Activated CD8-positive, alpha-beta memory T cell treated with anti-CD3 and anti-CD28 coated beads for 36 hours (primary cell): ENCODE data around the gene CAPZB. TPM values are rescaled to one million over a fixed set of nuclear protein-coding genes. Genes with fewer than 3 reads are reported as not detected.

Experiments used
- CTCF ChIA-PET: fragments of 350-600 bp; sonication (Branson Sonifier 250); formaldehyde crosslinking; loops from one replicate; lab custom pipeline; 2021; ENCODE audit warnings: antibody characterized with exemption; lab: Charles Lee
- POLR2A ChIA-PET: fragments of 350-600 bp; sonication (Branson Sonifier 250); formaldehyde crosslinking; loops from one replicate; lab custom pipeline; 2021; ENCODE audit warnings: antibody characterized with exemption; lab: Charles Lee
- total RNA-seq, 2 experiments: library from RNA; stranded (reverse); gene quantifications; one replicate each; pipeline ENCODE4 v1.2.3, GENCODE V29; 2021

Gene CAPZB
- total RNA-seq, 2 experiments from 2014 or later = 292 to 298 TPM

DNA sequence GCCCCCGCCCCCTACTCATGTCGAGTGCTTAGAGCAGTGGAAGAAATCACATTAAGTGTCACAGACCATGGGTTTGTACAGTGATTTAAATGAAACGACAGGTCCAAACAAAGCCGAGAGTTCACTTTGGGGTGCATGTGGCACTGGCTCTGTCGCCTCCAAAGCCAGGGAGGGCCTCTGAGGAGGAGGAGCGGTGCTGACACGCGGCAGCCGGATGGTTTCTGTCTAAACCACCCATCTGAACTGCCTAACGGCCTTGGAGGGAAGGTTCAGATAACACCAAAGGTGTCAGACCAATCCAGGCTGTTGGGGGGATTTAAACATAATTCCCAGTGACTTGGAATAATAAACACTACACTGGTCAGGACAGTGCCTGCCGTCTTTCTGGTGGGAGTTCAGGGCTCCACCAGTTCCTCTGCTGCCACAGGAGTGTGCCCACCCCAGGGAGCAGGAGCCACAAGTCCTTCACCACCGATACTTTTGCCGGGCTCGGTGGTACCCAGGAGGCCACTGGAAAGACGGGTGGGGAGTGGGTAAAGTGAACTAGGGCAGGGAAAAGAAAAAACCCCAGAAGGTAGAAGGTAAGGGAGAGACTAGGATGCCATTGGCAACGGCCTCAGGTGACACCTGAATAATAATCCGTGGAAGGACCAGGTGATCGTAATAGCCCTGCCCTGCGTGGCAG, 95.0 kb downstream of the CAPZB start:
- CTCF ChIA-PET = interaction anchor here (0.5 to 2.5 kb wide), 12 partner anchors 10 to 261 kb away, joined by 3 to 9 read pairs (median 4); a partner anchor contains a TSS
- POLR2A ChIA-PET = interaction anchor here (0.8 kb wide), 1 partner anchor 78 kb away, joined by 4 read pairs; no protein-coding TSS in a partner anchor

DNA sequence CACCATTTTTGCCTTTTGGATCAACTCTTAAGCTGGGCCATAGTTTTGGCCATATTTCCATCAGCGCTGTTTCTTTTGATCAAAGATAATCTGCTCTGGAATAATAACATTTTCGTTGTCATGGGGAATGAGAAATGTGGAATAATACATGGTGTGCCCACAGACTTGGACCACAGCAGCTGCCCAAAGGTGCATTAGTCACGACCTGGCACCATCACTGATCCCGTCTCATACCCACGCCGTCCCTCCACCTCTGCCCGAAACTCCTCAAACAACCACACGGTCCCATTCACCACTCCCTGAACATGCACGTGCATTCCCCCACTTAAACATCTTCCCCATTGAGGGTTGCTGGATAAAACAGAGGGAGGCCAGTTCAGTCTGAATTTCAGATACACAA, 96.4 kb downstream of the CAPZB start:
- CTCF ChIA-PET = interaction anchor here (1.0 to 1.4 kb wide), 2 partner anchors 18 to 60 kb away, joined by 3 read pairs; no protein-coding TSS in a partner anchor

DNA sequence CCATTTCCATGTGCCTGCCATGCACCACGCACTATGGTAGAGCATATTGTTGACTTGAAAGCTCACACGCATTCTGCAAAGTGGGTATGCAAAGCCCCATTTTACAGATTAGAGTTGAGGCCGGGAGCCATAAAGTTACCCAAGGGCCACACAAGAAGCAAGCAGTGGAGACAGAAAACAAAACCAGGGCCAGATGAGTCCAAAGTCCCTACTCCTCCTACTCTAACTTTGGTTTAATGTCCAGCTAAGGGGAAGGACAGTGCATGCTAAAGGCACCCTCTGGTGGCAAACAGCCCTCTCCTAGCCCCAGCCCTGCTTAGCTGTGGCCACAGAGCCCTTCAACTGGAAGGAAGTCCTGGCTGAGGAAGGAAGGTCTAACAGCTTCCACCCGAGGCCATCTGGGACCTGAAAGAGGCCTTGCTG, 98.3 kb downstream of the CAPZB start:
- POLR2A ChIA-PET = no interaction called here
- CTCF ChIA-PET = no interaction called here

More for the DNA sequence above, 96.4 kb downstream of the CAPZB start:
- POLR2A ChIA-PET = no interaction called here

DNA sequence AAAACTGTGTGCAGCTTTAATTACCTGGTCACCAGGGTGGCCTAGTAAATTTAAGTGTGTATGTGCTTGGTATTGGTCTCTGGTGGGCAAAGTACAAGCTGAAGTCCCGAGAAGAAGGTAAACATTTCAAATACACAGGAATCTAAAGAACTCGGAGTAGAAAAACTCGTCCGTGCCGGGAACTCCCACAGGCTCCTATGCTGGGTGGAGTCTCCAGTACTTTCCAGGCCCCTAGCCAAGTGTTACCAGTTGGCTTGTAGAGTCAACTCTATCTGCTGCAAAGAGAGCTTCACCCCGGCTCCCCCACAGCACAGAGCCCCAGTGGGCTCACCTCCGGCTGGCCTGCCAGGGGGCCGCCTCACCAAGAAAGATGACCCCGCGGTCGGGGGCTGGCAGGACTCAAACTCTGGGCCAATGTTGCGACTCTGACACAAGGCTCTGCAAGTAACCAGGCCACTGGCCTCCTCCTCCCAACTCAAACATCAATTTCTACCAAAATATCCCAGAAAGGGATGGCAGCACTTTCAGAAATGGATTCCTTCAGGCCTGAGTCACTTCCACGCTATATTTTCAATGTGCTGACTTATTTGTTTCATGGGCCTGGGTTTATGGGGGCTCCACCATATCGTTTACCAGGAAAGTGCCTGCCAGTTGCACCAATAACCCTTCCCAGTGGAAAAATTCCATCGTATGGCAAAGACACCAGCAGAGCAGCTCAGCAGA, 99.3 kb downstream of the CAPZB start:
- ChIA-PET POLR2A (no interaction called here), CTCF (interaction anchor here (0.7 kb wide), 1 partner anchor 196 kb away, joined by 3 read pairs; no protein-coding TSS in a partner anchor)

DNA sequence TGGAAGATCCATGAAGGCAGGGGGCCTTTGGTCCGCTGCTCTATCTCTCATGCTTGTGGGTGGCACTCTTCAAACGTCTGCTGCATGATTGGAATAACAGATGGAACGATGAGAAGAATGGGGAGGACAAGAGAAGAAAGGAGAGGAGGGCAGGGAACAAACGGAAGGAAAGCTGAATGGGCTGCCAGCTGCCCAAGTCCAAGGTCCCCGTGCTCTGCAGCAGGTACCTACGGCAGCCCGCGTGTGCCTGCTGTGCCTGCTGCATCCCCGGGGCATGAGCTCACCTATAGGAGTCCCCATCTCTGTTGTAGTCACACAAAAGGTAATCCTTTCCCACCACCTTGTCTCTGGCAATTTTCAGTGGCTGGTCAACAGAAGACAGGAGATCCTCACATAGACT, 100.1 kb downstream of the CAPZB start:
- ChIA-PET CTCF (interaction anchor here (0.6 kb wide), 1 partner anchor 199 kb away, joined by 3 read pairs; no protein-coding TSS in a partner anchor), POLR2A (no interaction called here)

DNA sequence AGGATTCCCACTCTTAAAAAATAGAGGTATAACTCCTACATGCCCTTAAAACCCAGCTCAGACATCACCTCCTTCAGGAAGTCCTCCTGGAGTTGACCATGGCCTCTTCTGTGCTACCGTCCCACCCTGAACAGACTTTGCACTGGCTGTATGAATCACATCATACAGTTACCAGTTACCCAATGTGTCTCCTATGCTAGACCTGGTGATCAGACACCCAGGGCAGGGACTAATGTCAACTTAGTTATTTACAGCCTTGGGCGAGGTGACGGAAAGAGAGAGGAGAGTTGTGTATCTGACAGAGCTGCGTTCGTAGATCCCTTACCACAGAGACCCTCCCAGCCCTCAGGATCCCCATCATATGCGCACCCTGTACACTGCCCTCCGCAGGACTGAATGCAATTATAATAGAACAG, 100.6 kb downstream of the CAPZB start:
- POLR2A ChIA-PET = no interaction called here
- CTCF ChIA-PET = interaction anchor here (0.6 kb wide), 1 partner anchor 199 kb away, joined by 3 read pairs; no protein-coding TSS in a partner anchor

DNA sequence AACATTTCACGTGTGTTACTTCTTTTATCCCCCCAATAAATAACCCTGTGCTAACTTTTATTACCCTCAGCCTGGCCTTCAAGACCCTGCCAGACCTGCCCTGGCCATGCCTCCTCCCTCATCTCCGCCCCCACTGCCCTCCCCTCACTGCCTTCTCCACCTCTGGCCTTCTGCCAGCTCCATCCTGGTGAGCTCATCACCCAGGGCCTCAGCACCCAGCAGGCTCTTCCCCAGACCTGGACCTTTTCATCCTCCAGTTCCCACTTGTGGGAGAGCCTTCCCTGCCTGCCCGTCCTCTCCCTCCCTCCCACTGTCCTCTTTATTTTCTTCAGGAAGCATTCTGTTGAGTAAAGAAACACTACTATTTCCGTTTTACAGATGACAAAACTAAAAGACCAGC, 101.2 kb downstream of the CAPZB start:
- CTCF ChIA-PET = interaction anchor here (0.6 kb wide), 1 partner anchor 155 kb away, joined by 3 read pairs; no protein-coding TSS in a partner anchor
- POLR2A ChIA-PET = no interaction called here

DNA sequence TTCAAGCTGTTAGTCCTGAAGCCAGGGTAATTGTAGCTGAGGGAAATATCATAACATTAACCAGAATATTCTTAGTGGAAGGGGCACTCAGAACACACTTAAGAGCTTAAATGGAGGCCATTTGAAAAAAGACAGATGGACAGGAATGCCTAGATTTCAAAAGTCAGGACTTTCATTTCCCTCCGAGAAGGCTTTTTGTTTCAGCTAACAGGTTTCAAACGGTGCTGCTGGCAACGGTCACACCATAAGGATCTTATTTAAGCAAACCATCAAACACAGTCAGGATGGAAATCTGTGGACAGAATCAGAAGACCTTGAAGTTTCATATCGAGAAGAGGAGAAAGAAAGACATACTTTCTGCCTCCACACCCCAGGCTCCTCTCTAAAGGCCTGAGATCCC, 103.1 kb downstream of the CAPZB start:
- POLR2A ChIA-PET = interaction anchor here (0.5 kb wide), 1 partner anchor 1367 kb away, joined by 3 read pairs; no protein-coding TSS in a partner anchor
- CTCF ChIA-PET = no interaction called here

DNA sequence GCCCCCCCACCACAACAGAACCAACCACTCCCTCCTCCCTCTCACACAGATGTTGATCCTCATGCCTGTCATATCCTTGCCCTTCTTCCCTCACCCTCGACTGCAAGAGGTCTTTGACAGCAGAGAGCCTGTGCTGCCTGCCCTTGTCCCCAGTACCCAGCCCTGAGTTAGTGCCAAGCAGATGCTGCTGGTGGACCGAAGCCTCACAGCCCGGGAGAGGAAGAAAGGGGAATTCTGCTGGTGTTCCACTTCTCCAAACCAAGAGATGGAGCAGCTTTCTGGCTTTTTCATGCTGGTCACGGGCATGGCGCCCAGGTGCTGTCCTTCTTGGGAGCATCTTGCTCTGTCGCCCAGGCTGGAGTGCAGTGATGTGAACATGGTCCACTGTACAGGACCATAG, 104.1 kb downstream of the CAPZB start:
- CTCF ChIA-PET = no interaction called here
- POLR2A ChIA-PET = no interaction called here

DNA sequence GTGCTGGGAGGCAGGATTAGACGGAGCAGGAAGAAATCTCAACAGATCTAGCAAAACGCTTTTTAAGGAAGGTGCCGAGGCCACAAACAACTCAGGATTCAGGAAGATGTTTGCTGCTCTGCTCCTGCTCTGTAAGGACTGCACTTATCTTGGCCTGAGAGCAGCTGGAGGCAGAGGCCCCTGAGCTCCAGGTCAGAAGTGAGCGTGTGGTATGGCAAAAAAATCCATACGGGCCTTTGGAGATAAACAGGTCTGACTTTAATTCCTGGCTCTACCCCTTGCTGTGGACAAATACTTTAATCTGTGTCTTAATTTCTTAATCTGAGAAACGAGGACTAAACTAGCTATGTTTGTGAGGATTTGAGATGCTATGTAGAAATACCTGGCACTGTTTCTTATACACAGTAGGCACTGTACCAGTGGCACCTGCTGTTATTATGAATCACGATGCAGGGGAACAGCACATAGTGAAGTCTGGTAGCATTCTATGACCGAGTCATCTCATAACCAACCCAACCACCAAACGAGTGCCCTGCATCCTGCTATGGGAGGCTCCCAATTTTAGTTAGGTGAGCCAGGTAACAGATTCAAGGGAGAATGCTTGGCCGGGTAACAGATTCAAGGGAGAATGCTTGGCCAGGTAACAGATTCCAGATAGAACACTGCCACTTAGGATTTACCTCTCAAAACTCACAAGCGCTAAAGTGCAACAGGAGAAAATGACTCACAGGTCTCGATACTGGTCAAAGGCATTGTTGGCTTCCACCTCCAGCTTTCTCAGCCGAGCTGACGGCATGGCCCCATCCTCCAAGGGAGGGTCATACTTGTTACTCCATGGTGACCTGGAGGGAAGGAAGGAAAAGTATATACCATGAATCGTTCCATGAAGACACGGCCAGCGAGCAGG, 107.3 kb downstream of the CAPZB start:
- CTCF ChIA-PET = interaction anchor here (1.0 kb wide), 2 partner anchors 12 to 205 kb away, joined by 3 to 4 read pairs; no protein-coding TSS in a partner anchor
- POLR2A ChIA-PET = interaction anchor here (0.6 kb wide), 1 partner anchor 58 kb away, joined by 3 read pairs; no protein-coding TSS in a partner anchor

DNA sequence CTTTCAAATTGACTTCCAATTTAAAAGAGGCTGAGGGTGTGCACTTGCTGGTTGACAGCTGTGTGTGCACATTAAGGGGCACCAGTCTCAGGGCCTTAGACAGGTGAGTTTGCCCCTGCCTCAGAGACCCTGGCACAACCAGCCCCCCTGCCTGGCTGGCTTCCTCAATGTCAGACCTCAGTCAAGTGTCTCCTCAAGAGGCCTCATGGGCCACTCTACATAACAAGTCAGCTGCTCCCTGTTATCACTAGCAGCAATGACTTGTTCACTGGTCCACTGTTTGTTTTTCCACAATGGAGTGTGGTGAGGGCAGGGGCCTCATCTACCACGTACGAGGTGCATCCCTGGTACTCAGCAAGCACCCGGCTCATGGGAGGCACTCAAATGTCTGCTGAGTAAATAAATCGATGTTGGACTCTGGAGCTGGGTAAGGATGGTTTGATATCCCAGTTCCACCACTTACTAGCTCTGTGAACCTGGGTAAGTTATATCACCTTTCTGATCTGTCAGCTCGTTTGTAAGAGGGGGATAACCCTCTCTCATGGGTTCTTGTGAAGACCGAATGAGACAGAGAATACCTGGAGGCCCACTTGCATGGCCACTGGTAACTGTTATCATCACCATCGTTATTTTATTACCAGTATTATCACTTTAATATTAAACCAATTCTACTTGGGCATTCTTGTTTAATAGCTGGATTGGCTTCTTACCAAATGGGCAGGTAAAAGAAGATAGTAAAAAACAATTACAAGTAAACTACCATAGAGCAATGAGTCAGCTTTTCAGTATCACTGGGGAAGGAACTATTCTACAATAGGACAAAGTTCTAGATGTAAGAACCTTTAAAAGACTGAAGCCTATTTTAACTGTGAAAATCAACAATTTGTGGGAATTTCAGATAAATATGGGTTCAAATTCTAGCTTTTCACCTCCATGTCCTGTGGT, 108.6 kb downstream of the CAPZB start:
- ChIA-PET POLR2A (interaction anchor here (0.6 kb wide), 1 partner anchor 114 kb away, joined by 3 read pairs; no protein-coding TSS in a partner anchor), CTCF (interaction anchor here (0.8 to 1.9 kb wide), 3 partner anchors 14 to 285 kb away, joined by 3 to 8 read pairs (median 4); no protein-coding TSS in a partner anchor)

DNA sequence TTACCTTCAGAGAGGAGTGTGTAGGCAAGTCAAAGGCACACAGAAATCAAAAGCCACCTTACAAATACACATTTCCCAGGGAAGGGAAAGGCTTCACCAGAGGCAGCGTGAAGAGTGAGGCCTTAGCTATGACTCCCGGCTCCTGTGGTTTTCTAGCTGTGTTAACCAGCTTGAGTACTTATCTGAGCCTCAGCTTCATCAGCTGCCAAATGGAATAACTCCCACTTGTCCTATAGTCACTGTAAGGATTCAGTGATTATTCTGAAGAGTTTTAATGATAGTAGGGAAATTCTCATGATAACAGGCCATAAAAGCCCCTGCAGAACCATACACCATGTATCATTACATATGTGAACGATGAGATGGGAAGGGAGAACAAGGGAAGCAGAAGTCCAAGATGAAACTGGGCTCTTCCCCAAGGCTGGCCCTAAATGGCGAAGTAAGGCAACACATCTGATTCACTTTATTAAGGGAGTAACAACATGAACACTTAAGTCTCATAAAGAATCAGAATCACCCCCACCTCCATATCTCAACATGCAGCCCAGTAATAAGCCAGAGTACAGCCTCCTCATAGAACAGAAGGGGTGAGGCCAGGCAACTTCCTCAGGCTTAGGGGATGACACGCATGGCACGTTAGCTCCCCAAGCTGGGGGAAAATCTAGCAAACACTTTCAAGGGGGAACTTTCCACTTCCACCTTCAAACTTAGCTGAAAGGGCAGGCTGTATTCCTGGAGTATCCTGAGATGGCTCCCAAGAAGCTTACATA, 109.5 kb downstream of the CAPZB start:
- ChIA-PET POLR2A (no interaction called here), CTCF (interaction anchor here (1.1 to 1.9 kb wide), 2 partner anchors 15 to 206 kb away, joined by 3 to 8 read pairs; no protein-coding TSS in a partner anchor)

DNA sequence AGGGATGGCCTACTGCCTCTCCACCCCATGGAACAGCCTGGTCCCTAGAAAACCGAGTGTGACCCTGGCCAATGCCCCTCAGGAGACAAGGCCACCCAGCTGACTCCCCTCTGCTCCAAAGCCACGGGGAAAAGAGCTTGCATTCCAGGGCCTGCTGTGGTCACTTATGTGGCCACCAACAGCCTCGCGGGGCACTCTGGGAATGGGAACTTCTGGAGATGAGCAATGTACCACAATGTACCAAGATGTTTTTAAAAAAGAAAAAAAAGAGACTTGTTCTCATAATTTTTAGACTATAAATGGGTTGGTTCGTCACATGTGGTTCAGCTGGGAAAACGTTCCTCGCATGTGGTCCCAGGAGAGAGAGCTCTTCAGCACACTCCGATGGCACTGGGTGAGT, 110.4 kb downstream of the CAPZB start:
- ChIA-PET CTCF (interaction anchor here (1.0 to 1.1 kb wide), 2 partner anchors 18 to 207 kb away, joined by 3 read pairs; no protein-coding TSS in a partner anchor), POLR2A (no interaction called here)

DNA sequence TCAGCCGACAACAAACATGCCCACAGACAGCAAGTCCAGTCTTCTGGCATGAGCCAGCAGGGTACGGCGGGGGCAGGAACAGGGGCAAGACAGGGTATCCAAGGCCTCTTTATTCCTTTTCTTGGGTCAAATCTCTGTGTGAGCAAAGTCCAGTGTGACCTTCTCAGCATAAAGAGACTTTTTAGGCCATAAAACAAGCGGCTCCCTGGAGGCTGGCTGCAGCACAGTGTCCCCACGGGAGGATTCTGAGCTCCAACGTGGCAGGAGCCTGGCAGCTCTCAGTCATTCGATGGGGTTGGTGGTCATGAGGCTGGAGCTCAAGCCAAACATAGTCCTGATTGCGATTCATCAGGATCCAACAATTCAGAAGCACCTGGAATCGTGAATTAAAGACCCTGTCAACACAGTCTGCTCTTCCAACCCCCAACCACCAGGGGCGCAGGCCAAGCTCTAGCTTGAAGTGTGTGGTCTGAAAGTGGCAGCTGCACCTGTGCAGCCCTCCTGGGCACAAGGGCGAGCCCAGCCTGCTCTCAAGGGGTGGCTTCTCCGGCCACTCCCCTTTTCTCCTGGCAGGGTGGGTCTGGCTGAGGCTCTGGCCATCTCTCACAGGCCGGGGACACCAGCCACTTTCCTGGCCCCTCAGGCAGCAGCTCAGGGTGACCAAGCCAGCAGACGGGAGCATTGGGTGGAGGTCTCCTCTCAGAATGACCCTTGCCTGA, 111.1 kb downstream of the CAPZB start:
- CTCF ChIA-PET = interaction anchor here (0.6 to 1.0 kb wide), 2 partner anchors 19 to 285 kb away, joined by 3 read pairs; no protein-coding TSS in a partner anchor
- POLR2A ChIA-PET = no interaction called here

DNA sequence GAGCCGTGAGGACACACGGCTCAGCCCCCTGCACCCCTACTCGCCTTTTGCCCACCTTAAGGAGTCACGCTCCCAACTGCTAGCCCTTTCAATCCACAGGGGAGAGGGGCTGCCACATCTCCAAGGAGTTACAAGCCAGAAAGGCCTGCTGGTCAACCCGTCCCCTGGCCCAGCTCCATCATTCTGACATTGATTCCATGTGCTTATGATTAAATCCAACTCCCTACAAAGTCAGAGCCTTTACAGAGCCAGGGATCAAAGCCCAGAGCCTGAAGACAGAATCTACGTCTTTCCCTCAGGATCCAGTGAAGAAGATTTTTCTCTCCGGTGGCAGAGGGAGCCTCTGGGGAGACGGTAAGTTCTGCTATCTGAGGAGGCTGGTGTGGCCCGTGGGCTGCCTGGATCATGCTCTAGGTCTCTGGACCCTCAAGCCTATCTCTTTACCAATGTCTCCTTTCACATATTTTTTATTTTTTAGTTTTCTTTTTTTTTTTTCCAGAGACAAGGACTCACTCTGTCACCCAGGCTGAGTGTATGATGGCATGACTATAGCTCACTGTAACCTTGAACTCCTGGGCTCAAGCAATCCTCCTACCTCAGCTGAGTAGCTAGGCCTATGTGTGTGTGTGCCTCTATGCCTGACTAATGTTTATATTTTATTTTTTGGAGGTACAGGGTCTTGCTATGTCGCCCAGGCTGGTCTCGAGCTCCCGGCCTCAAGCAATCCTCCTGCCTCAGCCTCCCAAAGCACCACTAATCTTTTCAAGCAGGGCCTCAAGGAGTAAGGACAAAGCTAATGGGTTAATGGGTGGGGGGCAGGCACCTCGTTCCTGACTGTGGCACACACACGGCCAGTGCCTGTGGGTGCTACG, 111.9 kb downstream of the CAPZB start:
- POLR2A ChIA-PET = no interaction called here
- CTCF ChIA-PET = no interaction called here
